ENCODE measurements around the gene SMO. TPM values are rescaled to one million over a fixed set of nuclear protein-coding genes. Genes with fewer than 3 reads are reported as not detected.
A peak's percentile ranks its signal among the peaks of the same experiment; 100 is the strongest.

Gene SMO
- total and polyA plus RNA-seq, 9 of the 15 experiments (the other 6 are each of a cell fraction or from before 2014, with no cell fraction given), result 0.05 to 0.13 (median 0.10) TPM; not detected in 5

- peak; percentile 90 for TF ChIP-seq PKNOX1 (IDR thresholded peaks at IDR 0.05)
- peak; percentile 72; the same call in 1 of the 2 replicates for TF ChIP-seq SREBF1 (IDR thresholded peaks at IDR 0.05; ENCODE audit: borderline replicate concordance, low read depth, low read length)
- TF ChIP-seq NFRKB (IDR thresholded peaks at IDR 0.05; ENCODE audit: low read depth), result peak; percentile 43; the same call in 1 of the 2 replicates
- 0 out of 4 replicates have a peak, but pooled peaks of 1 of the 2 experiments have one; percentile 16 for TF ChIP-seq NONO (IDR thresholded peaks at IDR 0.05; ENCODE audit: low read depth in 2 of 2, low read length in 1 of 2)
Measured at GRCh38 chr7:129224251-129225205, 36.1 kb downstream of the SMO start, which contains the start of gene AHCYL2 (continued).

GRCh38 chr7:129225206-129225930 lies 36.9 kb downstream of the SMO start:
- H3K79me2 ChIP-seq (ENCODE audit: control insufficient read depth, insufficient read depth, low read length), result peaks cover 5% of the 10 kb centered on the region; the same call in 1 of the 3 replicates
- peak overlapping the region; percentile 63 to 97 for H3K9ac ChIP-seq (ENCODE audit: insufficient read depth in 1 of 2, low read depth in 2 of 2, low read length in 2 of 2)
- no peaks in the 10 kb centered on the region for H4K20me1 ChIP-seq (replicated peaks; ENCODE audit: control insufficient read depth, insufficient read depth, low read length)
- DNase-seq (ENCODE audit: extremely low read depth in 1 of 4, low spot score in 3 of 4) (peak; percentile 61 to 74 (median 63)), FAIRE-seq (no peak), ATAC-seq (peak; percentile 69)
- BruUV-seq (replicated peaks), result no TSS peak
- peaks cover 5 to 11% of the 10 kb centered on the region in 2 experiments; a peak in 4 of 5 replicates for H3K4me1 ChIP-seq (replicated peaks in 1 of 2; ENCODE audit: control insufficient read depth in 2 of 2, insufficient read depth in 2 of 2, low read length in 2 of 2)
- peak overlapping the region; percentile 86 for H3K4me2 ChIP-seq (ENCODE audit: insufficient read depth, low read length)
- H3K36me3 ChIP-seq (ENCODE audit: control insufficient read depth, insufficient read depth, low read length), result no peaks in the 10 kb centered on the region
- intact Hi-C loops (cut with micrococcal nuclease), result loop anchor here (10.0 kb wide), 1 partner anchor 599 kb away; no protein-coding TSS in a partner anchor
- peak overlapping the region; percentile 90; the same call in 1 of the 3 replicates for H3K27ac ChIP-seq (ENCODE audit: extremely low read depth, low read depth, low read length)
- in situ Hi-C loops (cut with MboI), result no loop called here
- POLR2A ChIA-PET, result interaction anchor here (0.6 to 3.4 kb wide), 6 partner anchors 12 to 385 kb away, joined by 3 to 15 read pairs (median 3); no protein-coding TSS in a partner anchor
- no peaks in the 10 kb centered on the region for H3K9me3 ChIP-seq (replicated peaks; ENCODE audit: control insufficient read depth, insufficient read depth, low read depth, low read length)
- H2AFZ ChIP-seq (ENCODE audit: low read depth, low read length), result peak overlapping the region; percentile 86
- H3K4me3 ChIP-seq, result peak overlapping the region; percentile 73
- WGBS (ENCODE audit: insufficient coverage, low coverage, missing lambda C conversion rate), result under 1% methylated on average over 60 of the region's 60 CpGs
- CTCF ChIA-PET (ENCODE audit: low intra/inter-chr PET ratio), result interaction anchor here (1.1 to 2.0 kb wide), 2 partner anchors 73 to 247 kb away, joined by 3 to 5 read pairs; no protein-coding TSS in a partner anchor
- peaks cover 0 to 4% of the 10 kb centered on the region in 2 experiments; a peak in 1 of 5 replicates for H3K27me3 ChIP-seq (ENCODE audit: control insufficient read depth in 2 of 2, insufficient read depth in 2 of 2, low read length in 2 of 2)
- no peaks in the 10 kb centered on the region for H3K9me1 ChIP-seq (ENCODE audit: control insufficient read depth, insufficient read depth, low read length)
- TF ChIP-seq ZMIZ1 (IDR thresholded peaks at IDR 0.05; ENCODE audit: low read depth in 2 of 2, low read length in 2 of 2), result no peak
- TF ChIP-seq IRF2 (CRISPR knock-in tag; IDR thresholded peaks at IDR 0.05), result no peak
- peak; percentile 6 for TF ChIP-seq GTF3C2 (IDR thresholded peaks at IDR 0.05; ENCODE audit: borderline replicate concordance, extremely low read depth, insufficient read length)
- peak; percentile 59; the same call in 1 of the 2 replicates for TF ChIP-seq ZNF232 (CRISPR knock-in tag; IDR thresholded peaks at IDR 0.05)

All from K562 (cell line).